ENCODE data around the gene MTOR. TPM values are rescaled to one million over a fixed set of nuclear protein-coding genes. Genes with fewer than 3 reads are reported as not detected.
A peak's percentile ranks its signal among the peaks of the same experiment; 100 is the strongest.

Gene MTOR
- total RNA-seq, 4 donors from 2014 or later, result 32.9 to 43.7 (median 39.3) TPM

GRCh38 chr1:11280719-11281376, 18.5 kb upstream of the MTOR start:
- no peaks in the 10 kb centered on the region for H3K9me3 ChIP-seq
- no peaks in the 10 kb centered on the region for H3K27me3 ChIP-seq
- no peak for DNase-seq (ENCODE audit: low spot score in 2 of 2)
- TF ChIP-seq CTCF (IDR thresholded peaks at IDR 0.05), result no peak
- no peak for TF ChIP-seq EP300 (IDR thresholded peaks at IDR 0.05)
- TF ChIP-seq POLR2A (IDR thresholded peaks at IDR 0.05), result no peak
- no peak for TF ChIP-seq POLR2AphosphoS5 (IDR thresholded peaks at IDR 0.05)
- H3K4me3 ChIP-seq, result no peak overlapping the region
- WGBS, result 74% methylated on average over 4 of the region's 4 CpGs
- peaks cover 11% of the 10 kb centered on the region for H3K4me1 ChIP-seq
- no peak overlapping the region for H3K27ac ChIP-seq
- H3K36me3 ChIP-seq, result peaks cover 24% of the 10 kb centered on the region

- 93% methylated on average over 1 of the region's 1 CpG for WGBS
- Histone ChIP-seq H3K27me3 (no peaks in the 10 kb centered on the region), H3K4me1 (peaks cover 22% of the 10 kb centered on the region), H3K27ac (no peak overlapping the region), H3K36me3 (peaks cover 19% of the 10 kb centered on the region), H3K9me3 (no peaks in the 10 kb centered on the region), H3K4me3 (no peak overlapping the region)
- TF ChIP-seq EP300 (IDR thresholded peaks at IDR 0.05) (no peak), POLR2AphosphoS5 (IDR thresholded peaks at IDR 0.05) (no peak), POLR2A (IDR thresholded peaks at IDR 0.05) (no peak)
- no peak for DNase-seq (ENCODE audit: low spot score in 2 of 2)
Observed at GRCh38 chr1:11279630-11280029, 17.3 kb upstream of the MTOR start.

- 94% methylated on average over 5 of the region's 5 CpGs for WGBS
- no peak overlapping the region for H3K27ac ChIP-seq
- no peaks in the 10 kb centered on the region for H3K27me3 ChIP-seq
- no peak overlapping the region for H3K4me3 ChIP-seq
- DNase-seq (ENCODE audit: low spot score in 2 of 2), result no peak
- TF ChIP-seq EP300 (IDR thresholded peaks at IDR 0.05), result no peak
- no peak for TF ChIP-seq POLR2A (IDR thresholded peaks at IDR 0.05)
- no peak for TF ChIP-seq POLR2AphosphoS5 (IDR thresholded peaks at IDR 0.05)
- TF ChIP-seq CTCF (IDR thresholded peaks at IDR 0.05), result no peak
- peaks cover 19% of the 10 kb centered on the region for H3K36me3 ChIP-seq
- H3K9me3 ChIP-seq, result no peaks in the 10 kb centered on the region
- peaks cover 26% of the 10 kb centered on the region for H3K4me1 ChIP-seq
Observed at GRCh38 chr1:11279152-11279551, 16.8 kb upstream of the MTOR start.

- H3K4me1 ChIP-seq, result peaks cover 33% of the 10 kb centered on the region
- H3K4me3 ChIP-seq, result peak overlapping the region; percentile 86
- no peak for DNase-seq (ENCODE audit: low spot score in 2 of 2)
- H3K9me3 ChIP-seq, result no peaks in the 10 kb centered on the region
- no peaks in the 10 kb centered on the region for H3K27me3 ChIP-seq
- peaks cover 12% of the 10 kb centered on the region for H3K36me3 ChIP-seq
- WGBS, result 14% methylated on average over 16 of the region's 22 CpGs
- TF ChIP-seq POLR2A (IDR thresholded peaks at IDR 0.05), result no peak
- no peak for TF ChIP-seq EP300 (IDR thresholded peaks at IDR 0.05)
- no peak for TF ChIP-seq POLR2AphosphoS5 (IDR thresholded peaks at IDR 0.05)
- no peak for TF ChIP-seq CTCF (IDR thresholded peaks at IDR 0.05)
- H3K27ac ChIP-seq, result peak overlapping the region; percentile 94
Observed at GRCh38 chr1:11273595-11274234, 11.4 kb upstream of the MTOR start.

GRCh38 chr1:11272832-11273594, 10.7 kb upstream of the MTOR start, which contains the start of gene UBIAD1:
TSS of gene UBIAD1 (plus strand) at chr1:11273198. CDS start at chr1:11273532, 334 bp downstream.
- Histone ChIP-seq H3K27ac (peak within 1 kb of the TSS; percentile 94), H3K4me3 (peak within 1 kb of the TSS; percentile 86), H3K9me3 (no peaks in the 10 kb centered on the region), H3K27me3 (no peaks in the 10 kb centered on the region), H3K4me1 (peaks cover 33% of the 10 kb centered on the region), H3K36me3 (peaks cover 6% of the 10 kb centered on the region)
- WGBS, result 2% methylated on average over 7 of the region's 64 CpGs
- no peak for TF ChIP-seq CTCF (IDR thresholded peaks at IDR 0.05)
- TF ChIP-seq POLR2AphosphoS5 (IDR thresholded peaks at IDR 0.05), result peak in 2 of 3 donors; percentile 52 to 68
- TF ChIP-seq POLR2A (IDR thresholded peaks at IDR 0.05), result peak in 1 of 2 donors; percentile 33
- DNase-seq (ENCODE audit: low spot score in 2 of 2), result peak; percentile 88 to 91

Measured in suprapubic skin (tissue), 4 donors.